NT2/D1 (cell line): Measurements from ENCODE around the gene OCRL.
"Not testable (repeated sequence)": the region's sequence is repeated elsewhere in the genome, so short reads cannot be mapped to it uniquely, and the experiment has no call there.

Source experiments
- DNase-seq: peaks from one replicate; pipeline ENCODE4 v3.0.0-alpha.2; 2011; ENCODE audit warnings: low read depth, low spot score
- H3K27me3 ChIP-seq: 2 replicates; pipeline ENCODE4 v1.6.0; 2011; ENCODE audit warnings: mild to moderate bottlenecking; ENCODE audit not compliant: insufficient read length, insufficient read depth
- H3K36me3 ChIP-seq: 2 replicates; pipeline ENCODE4 v1.6.1; 2011; ENCODE audit warnings: mild to moderate bottlenecking, low read length, mixed read lengths; ENCODE audit not compliant: insufficient read depth, insufficient read length
- H3K4me1 ChIP-seq: 2 replicates; pipeline ENCODE4 v1.5.1; 2011; ENCODE audit not compliant: insufficient read depth, insufficient read length
- H3K4me3 ChIP-seq: 2 replicates; pipeline ENCODE4 v1.5.1; 2011; ENCODE audit warnings: low read depth; ENCODE audit not compliant: insufficient read length
- H3K9ac ChIP-seq: 2 replicates; pipeline ENCODE4 v1.6.0; 2011; ENCODE audit warnings: low read depth; ENCODE audit not compliant: insufficient read length
- H3K9me3 ChIP-seq: 2 replicates; pipeline ENCODE4 v1.5.1; 2011; ENCODE audit warnings: mild to moderate bottlenecking, low read length; ENCODE audit not compliant: insufficient read depth
- SUZ12 ChIP-seq: IDR thresholded peaks from 2 replicates; pipeline ENCODE4 v1.6.1; 2011; ENCODE audit not compliant: insufficient read length, insufficient read depth; ENCODE audit errors: extremely low read depth
- YY1 ChIP-seq: IDR thresholded peaks from 2 replicates; pipeline ENCODE4 v1.6.1; 2011; ENCODE audit not compliant: insufficient read length, insufficient read depth
- ZNF274 ChIP-seq: IDR thresholded peaks from 2 replicates; pipeline ENCODE4 v1.6.1; 2011; ENCODE audit warnings: mild to moderate bottlenecking, low read depth, low read length

The OCRL gene

GRCh38 chrX:129540722-129541184, 694 bp downstream of the OCRL start:
- no peak for TF ChIP-seq SUZ12
- TF ChIP-seq YY1 = no peak
- no peak for TF ChIP-seq ZNF274
- Histone ChIP-seq H3K9me3 (no peaks in the 10 kb centered on the region), H3K4me1 (no peaks in the 10 kb centered on the region), H3K27me3 (no peaks in the 10 kb centered on the region), H3K9ac (peak overlapping the region; percentile 61), H3K36me3 (peaks cover 5% of the 10 kb centered on the region), H3K4me3 (peak overlapping the region; percentile 45)
- DNase-seq = no peak

GRCh38 chrX:129544780-129545179, 4.7 kb downstream of the OCRL start:
- TF ChIP-seq ZNF274 (no peak), SUZ12 (no peak), YY1 (no peak)
- Histone ChIP-seq H3K9ac (no peak overlapping the region), H3K9me3 (no peaks in the 10 kb centered on the region), H3K36me3 (peaks cover 14% of the 10 kb centered on the region), H3K27me3 (no peaks in the 10 kb centered on the region), H3K4me3 (no peak overlapping the region), H3K4me1 (no peaks in the 10 kb centered on the region)
- DNase-seq = no peak

- peaks cover 14% of the 10 kb centered on the region for H3K36me3 ChIP-seq
- H3K4me3 ChIP-seq = no peak overlapping the region
- no peaks in the 10 kb centered on the region for H3K27me3 ChIP-seq
- H3K9ac ChIP-seq = no peak overlapping the region
- no peaks in the 10 kb centered on the region for H3K4me1 ChIP-seq
- DNase-seq = no peak
- no peaks in the 10 kb centered on the region for H3K9me3 ChIP-seq
- no peak for TF ChIP-seq YY1
- no peak for TF ChIP-seq ZNF274
- TF ChIP-seq SUZ12 = no peak
Observed at GRCh38 chrX:129545408-129545807, 5.3 kb downstream of the OCRL start.

GRCh38 chrX:129549124-129549523, 9.1 kb downstream of the OCRL start:
- no peak for DNase-seq
- H3K9me3 ChIP-seq = no peaks in the 10 kb centered on the region

GRCh38 chrX:129553619-129554288, 13.7 kb downstream of the OCRL start:
- DNase-seq = no peak
- Histone ChIP-seq H3K9ac (no peak overlapping the region), H3K36me3 (peaks cover 7% of the 10 kb centered on the region), H3K27me3 (no peaks in the 10 kb centered on the region), H3K4me1 (no peaks in the 10 kb centered on the region), H3K4me3 (no peak overlapping the region), H3K9me3 (no peaks in the 10 kb centered on the region)
- no peak for TF ChIP-seq SUZ12
- TF ChIP-seq ZNF274 = no peak

More at GRCh38 chrX:129549124-129549523, 9.1 kb downstream of the OCRL start:
- no peaks in the 10 kb centered on the region for H3K4me1 ChIP-seq
- no peak for TF ChIP-seq ZNF274
- TF ChIP-seq SUZ12 = no peak
- TF ChIP-seq YY1 = no peak
- no peaks in the 10 kb centered on the region for H3K27me3 ChIP-seq
- no peak overlapping the region for H3K9ac ChIP-seq
- H3K4me3 ChIP-seq = no peak overlapping the region
- peaks cover 14% of the 10 kb centered on the region for H3K36me3 ChIP-seq

- DNase-seq, H3K4me1 ChIP-seq, H3K9ac ChIP-seq, H3K4me3 ChIP-seq, H3K9me3 ChIP-seq, H3K27me3 ChIP-seq: not testable (repeated sequence)
- peaks cover 12% of the 10 kb centered on the region for H3K36me3 ChIP-seq
Observed at GRCh38 chrX:129554816-129555215, 14.8 kb downstream of the OCRL start.

GRCh38 chrX:129556806-129557315, 16.8 kb downstream of the OCRL start:
- Histone ChIP-seq H3K36me3 (peaks cover 17% of the 10 kb centered on the region), H3K9ac (no peak overlapping the region), H3K4me1 (no peaks in the 10 kb centered on the region), H3K9me3 (no peaks in the 10 kb centered on the region), H3K4me3 (no peak overlapping the region), H3K27me3 (no peaks in the 10 kb centered on the region)
- TF ChIP-seq YY1 = no peak
- TF ChIP-seq ZNF274 = no peak
- no peak for TF ChIP-seq SUZ12
- no peak for DNase-seq
